SK-N-MC (cell line): ENCODE data around the gene CRY1.

Experiments
- DNase-seq: peaks from one replicate; pipeline ENCODE4 v3.0.0-alpha.2; 2011; ENCODE audit warnings: low read depth, low spot score
- H3K27ac ChIP-seq: fragments of 200-600 bp; sonication (generic); 2 replicates; pipeline ENCODE4 v1.5.1; 2016; ENCODE audit warnings: mixed run types
- H3K36me3 ChIP-seq: fragments of 200-600 bp; sonication (generic); 2 replicates; pipeline ENCODE4 v1.6.1; 2017; ENCODE audit warnings: antibody characterized with exemption, low read length, mixed read lengths; ENCODE audit not compliant: insufficient read depth
- H3K4me3 ChIP-seq: fragments of 200-600 bp; sonication (generic); 2 replicates; pipeline ENCODE4 v1.5.1; 2016
- H3K9ac ChIP-seq: fragments of 200-600 bp; sonication (generic); 2 replicates; pipeline ENCODE4 v1.8.0; 2017; ENCODE audit warnings: mixed run types, mixed read lengths; ENCODE audit not compliant: insufficient read length
- H3K9me3 ChIP-seq: fragments of 200-600 bp; sonication (generic); 2 replicates; pipeline ENCODE4 v1.6.1; 2017; ENCODE audit warnings: low read depth, mild to moderate bottlenecking, antibody characterized with exemption, low read length, moderate library complexity, mixed read lengths
- EZH2 ChIP-seq: fragments of 200-600 bp; sonication (generic); IDR thresholded peaks from one replicate; pipeline ENCODE4 v1.6.1; 2017; ENCODE audit warnings: antibody characterized with exemption
- FOXP2 ChIP-seq: optimal IDR thresholded peaks from 2 replicates; pipeline ENCODE3; 2011; ENCODE audit warnings: mild to moderate bottlenecking, moderate library complexity; ENCODE audit not compliant: insufficient read depth; ENCODE audit errors: extremely low read length, control extremely low read depth
- POLR2AphosphoS5 ChIP-seq: IDR thresholded peaks from 2 replicates; pipeline ENCODE4 v1.6.1; 2012; ENCODE audit warnings: mild to moderate bottlenecking, low read depth, low read length, borderline replicate concordance

The CRY1 gene

DNA sequence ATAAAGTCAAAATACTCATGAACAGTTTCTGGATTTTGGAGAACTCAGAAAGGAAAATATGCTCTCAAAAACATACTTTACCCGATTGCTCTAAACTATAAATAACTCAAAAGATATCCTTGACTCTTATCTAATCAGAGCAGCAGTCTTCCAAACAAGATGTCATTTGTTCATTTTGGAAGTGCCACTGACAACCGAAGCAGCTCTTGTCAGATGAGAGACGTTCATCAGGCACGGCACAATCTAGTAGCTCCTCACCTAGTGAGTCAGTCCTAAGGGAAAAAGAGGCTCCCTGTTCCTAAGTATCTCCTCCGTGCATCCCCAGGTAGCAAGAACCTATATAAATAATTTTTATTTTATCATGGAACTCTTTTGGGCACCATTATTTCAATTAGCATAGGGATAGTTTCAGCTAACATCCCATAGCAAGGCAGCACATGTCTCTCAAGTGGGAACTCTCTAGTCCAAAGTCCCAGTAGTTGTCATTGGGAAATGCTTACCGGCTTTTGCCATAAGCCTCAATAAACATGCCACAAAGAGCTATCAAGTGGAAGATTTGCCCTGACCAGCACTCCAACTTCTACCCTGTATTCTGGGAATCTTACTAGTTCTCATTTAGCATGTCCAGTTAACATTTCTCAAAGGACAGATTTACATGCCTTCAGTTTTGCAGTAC lies 151.7 kb downstream of the CRY1 start:
- Histone ChIP-seq H3K9ac (no peak overlapping the region), H3K27ac (no peak overlapping the region), H3K4me3 (no peak overlapping the region), H3K36me3 (no peaks in the 10 kb centered on the region), H3K9me3 (peaks cover 5% of the 10 kb centered on the region; the same call in 1 of the 2 replicates)
- no peak for TF ChIP-seq POLR2AphosphoS5
- no peak for TF ChIP-seq FOXP2
- no peak for TF ChIP-seq EZH2
- no peak for DNase-seq
